Osteocyte (in vitro differentiated cells): ENCODE measurements around the gene SENP5. TPM values are rescaled to one million over a fixed set of nuclear protein-coding genes. Genes with fewer than 3 reads are reported as not detected.

Experiments
- DNase-seq: peaks from one replicate; pipeline ENCODE4 v3.0.0; 2021; ENCODE audit warnings: mixed read lengths; ENCODE audit not compliant: unreplicated experiment; ENCODE audit errors: extremely low spot score
- H3K27ac Mint-ChIP-seq: one replicate; pipeline ENCODE4 v1.8.0; 2021; ENCODE audit warnings: mild to moderate bottlenecking, mixed read lengths; ENCODE audit not compliant: unreplicated experiment
- H3K27me3 Mint-ChIP-seq: one replicate; pipeline ENCODE4 v1.8.0; 2021; ENCODE audit warnings: mixed read lengths; ENCODE audit not compliant: unreplicated experiment
- H3K36me3 Mint-ChIP-seq: one replicate; pipeline ENCODE4 v1.8.0; 2021; ENCODE audit warnings: mixed read lengths; ENCODE audit not compliant: unreplicated experiment
- H3K4me1 Mint-ChIP-seq: one replicate; pipeline ENCODE4 v1.8.0; 2021; ENCODE audit warnings: mixed read lengths; ENCODE audit not compliant: unreplicated experiment
- H3K4me3 Mint-ChIP-seq: one replicate; pipeline ENCODE4 v1.8.0; 2021; ENCODE audit warnings: mild to moderate bottlenecking, moderate library complexity, mixed read lengths; ENCODE audit not compliant: unreplicated experiment
- H3K9me3 Mint-ChIP-seq: one replicate; pipeline ENCODE4 v1.8.0; 2021; ENCODE audit warnings: mixed read lengths; ENCODE audit not compliant: unreplicated experiment
- CTCF ChIP-seq: fragments of 200-600 bp; sonication (generic); IDR thresholded peaks from 2 replicates; pipeline ENCODE4 v1.5.0; 2021; ENCODE audit warnings: antibody characterized with exemption, mild to moderate bottlenecking, moderate library complexity
- total RNA-seq: library from RNA; stranded (reverse); gene quantifications from 2 replicates; pipeline ENCODE4 v1.2.1, GENCODE V29; 2021

Gene SENP5
- total RNA-seq, 1 donor from 2014 or later: 35.9 TPM

- DNase-seq: no peak
Observed at GRCh38 chr3:196951371-196951770, 83.7 kb downstream of the SENP5 start.

GRCh38 chr3:196954832-196955231 lies 87.1 kb downstream of the SENP5 start:
- H3K9me3 Mint-ChIP-seq: no peaks in the 10 kb centered on the region
- H3K4me3 Mint-ChIP-seq: no peak overlapping the region
- no peaks in the 10 kb centered on the region for H3K27me3 Mint-ChIP-seq
- no peak for TF ChIP-seq CTCF
- no peak overlapping the region for H3K27ac Mint-ChIP-seq
- DNase-seq: no peak
- no peaks in the 10 kb centered on the region for H3K4me1 Mint-ChIP-seq
- H3K36me3 Mint-ChIP-seq: peaks cover 2% of the 10 kb centered on the region

More at GRCh38 chr3:196951371-196951770, 83.7 kb downstream of the SENP5 start:
- no peak overlapping the region for H3K4me3 Mint-ChIP-seq
- TF ChIP-seq CTCF: no peak
- H3K36me3 Mint-ChIP-seq: no peaks in the 10 kb centered on the region
- no peaks in the 10 kb centered on the region for H3K4me1 Mint-ChIP-seq
- H3K27me3 Mint-ChIP-seq: no peaks in the 10 kb centered on the region
- H3K9me3 Mint-ChIP-seq: no peaks in the 10 kb centered on the region
- no peak overlapping the region for H3K27ac Mint-ChIP-seq

GRCh38 chr3:196962108-196962929 lies 94.6 kb downstream of the SENP5 start:
- no peak overlapping the region for H3K4me3 Mint-ChIP-seq
- H3K36me3 Mint-ChIP-seq: peaks cover 6% of the 10 kb centered on the region
- DNase-seq: no peak
- H3K27me3 Mint-ChIP-seq: no peaks in the 10 kb centered on the region
- TF ChIP-seq CTCF: no peak
- no peaks in the 10 kb centered on the region for H3K4me1 Mint-ChIP-seq
- no peak overlapping the region for H3K27ac Mint-ChIP-seq
- H3K9me3 Mint-ChIP-seq: no peaks in the 10 kb centered on the region

- Mint-ChIP-seq H3K27ac (no peak overlapping the region), H3K36me3 (peaks cover 6% of the 10 kb centered on the region), H3K9me3 (no peaks in the 10 kb centered on the region), H3K4me3 (no peak overlapping the region), H3K4me1 (peaks cover 6% of the 10 kb centered on the region), H3K27me3 (no peaks in the 10 kb centered on the region)
- no peak for TF ChIP-seq CTCF
- DNase-seq: no peak
Observed at GRCh38 chr3:196962930-196963630, 95.4 kb downstream of the SENP5 start.

- H3K27ac Mint-ChIP-seq: no peak overlapping the region
- no peak for DNase-seq
- peaks cover 8% of the 10 kb centered on the region for H3K4me1 Mint-ChIP-seq
- H3K9me3 Mint-ChIP-seq: no peaks in the 10 kb centered on the region
- H3K27me3 Mint-ChIP-seq: no peaks in the 10 kb centered on the region
- peaks cover 6% of the 10 kb centered on the region for H3K36me3 Mint-ChIP-seq
- no peak for TF ChIP-seq CTCF
- no peak overlapping the region for H3K4me3 Mint-ChIP-seq
Observed at GRCh38 chr3:196963631-196963953, 95.9 kb downstream of the SENP5 start.
